BJ (cell line): ENCODE measurements around the gene MORF4L1. TPM values are rescaled to one million over a fixed set of nuclear protein-coding genes. Genes with fewer than 3 reads are reported as not detected.
A peak's percentile ranks its signal among the peaks of the same experiment; 100 is the strongest.
"Not testable (repeated sequence)": the region's sequence is repeated elsewhere in the genome, so short reads cannot be mapped to it uniquely, and the experiment has no call there.

Experiments used
- CTCF ChIA-PET: fragments of 350-600 bp; formaldehyde crosslinking; extraction: SDS; loops from one replicate; lab custom pipeline; 2021; ENCODE audit warnings: antibody characterized with exemption, inconsistent platforms; lab: Yijun Ruan, JAX
- POLR2A ChIA-PET: fragments of 300-600 bp; sonication (Branson Sonifier 250); formaldehyde crosslinking; extraction: SDS; loops from one replicate; lab custom pipeline; 2021; ENCODE audit warnings: antibody characterized with exemption; lab: Charles Lee
- DNase-seq: peaks from one replicate; pipeline ENCODE4 v3.0.0-alpha.2; 2011; ENCODE audit warnings: low read depth
- H3K27me3 ChIP-seq: 2 replicates; pipeline ENCODE4 v1.6.0; 2011; ENCODE audit warnings: low read length; ENCODE audit not compliant: control insufficient read depth, insufficient read depth
- H3K36me3 ChIP-seq: 2 replicates; pipeline ENCODE4 v1.5.1; 2011; ENCODE audit warnings: low read length; ENCODE audit not compliant: control insufficient read depth, insufficient read depth
- H3K4me3 ChIP-seq: 2 replicates; pipeline ENCODE4 v1.5.1; 2011; ENCODE audit warnings: low read depth, mild to moderate bottlenecking, control low read depth, low read length
- polyA plus RNA-seq: library from polyadenylated mRNA; depleted of rRNA; stranded (reverse); fragments of >200 nt; gene quantifications from 2 replicates; pipeline ENCODE4 v1.2.3, GENCODE V29; 2011
- TF ChIP-seq, protein P1 (sequence below): IDR thresholded peaks from 2 replicates; pipeline ENCODE4 v1.5.1; 2011; ENCODE audit warnings: low read depth, mild to moderate bottlenecking, control low read depth, inconsistent platforms, low read length, moderate library complexity; ENCODE audit not compliant: insufficient read depth

The MORF4L1 gene
- polyA plus RNA-seq, 1 experiment = 199 TPM

DNA sequence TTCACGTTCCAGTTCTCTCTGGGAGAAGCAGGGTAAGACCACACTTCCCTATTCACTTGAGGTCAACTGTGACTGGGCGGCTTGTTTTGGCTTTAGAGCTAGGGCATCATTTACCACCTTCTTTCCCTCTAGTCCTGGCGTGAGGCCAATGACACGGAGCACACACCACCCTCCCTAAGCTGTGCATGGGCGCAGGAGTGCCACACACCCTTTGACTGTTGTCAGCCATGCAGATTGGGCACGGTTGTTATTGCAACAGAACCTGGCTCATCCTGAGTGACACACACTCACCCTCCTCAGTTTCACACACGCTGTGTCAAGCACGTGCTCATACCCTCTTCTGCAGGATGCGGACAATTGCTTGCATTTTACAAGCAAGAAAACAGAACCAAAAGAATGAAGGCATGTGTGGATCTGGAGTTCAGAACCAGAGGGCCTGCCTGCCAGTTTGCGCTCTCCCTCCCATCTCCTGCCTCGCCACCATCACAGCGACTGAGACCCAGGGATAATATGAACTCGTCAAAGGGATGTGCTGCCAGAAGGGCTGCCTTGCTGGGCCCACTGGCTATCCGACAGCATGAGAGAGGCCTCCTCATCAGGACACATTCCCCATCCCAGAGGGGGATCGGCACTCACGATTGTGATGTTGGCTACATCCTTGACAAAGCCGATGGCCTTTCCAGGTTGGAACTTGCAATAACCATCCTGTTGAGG lies 54.5 kb downstream of the MORF4L1 start:
- TF ChIP-seq, protein P1, sequence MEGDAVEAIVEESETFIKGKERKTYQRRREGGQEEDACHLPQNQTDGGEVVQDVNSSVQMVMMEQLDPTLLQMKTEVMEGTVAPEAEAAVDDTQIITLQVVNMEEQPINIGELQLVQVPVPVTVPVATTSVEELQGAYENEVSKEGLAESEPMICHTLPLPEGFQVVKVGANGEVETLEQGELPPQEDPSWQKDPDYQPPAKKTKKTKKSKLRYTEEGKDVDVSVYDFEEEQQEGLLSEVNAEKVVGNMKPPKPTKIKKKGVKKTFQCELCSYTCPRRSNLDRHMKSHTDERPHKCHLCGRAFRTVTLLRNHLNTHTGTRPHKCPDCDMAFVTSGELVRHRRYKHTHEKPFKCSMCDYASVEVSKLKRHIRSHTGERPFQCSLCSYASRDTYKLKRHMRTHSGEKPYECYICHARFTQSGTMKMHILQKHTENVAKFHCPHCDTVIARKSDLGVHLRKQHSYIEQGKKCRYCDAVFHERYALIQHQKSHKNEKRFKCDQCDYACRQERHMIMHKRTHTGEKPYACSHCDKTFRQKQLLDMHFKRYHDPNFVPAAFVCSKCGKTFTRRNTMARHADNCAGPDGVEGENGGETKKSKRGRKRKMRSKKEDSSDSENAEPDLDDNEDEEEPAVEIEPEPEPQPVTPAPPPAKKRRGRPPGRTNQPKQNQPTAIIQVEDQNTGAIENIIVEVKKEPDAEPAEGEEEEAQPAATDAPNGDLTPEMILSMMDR = no peak
- no peak for DNase-seq
- peaks cover 23% of the 10 kb centered on the region for H3K36me3 ChIP-seq
- no peak overlapping the region for H3K4me3 ChIP-seq
- POLR2A ChIA-PET = no interaction called here
- CTCF ChIA-PET = interaction anchor here (1.5 kb wide), 1 partner anchor 20 kb away, joined by 3 read pairs; no protein-coding TSS in a partner anchor
- H3K27me3 ChIP-seq = no peaks in the 10 kb centered on the region

DNA sequence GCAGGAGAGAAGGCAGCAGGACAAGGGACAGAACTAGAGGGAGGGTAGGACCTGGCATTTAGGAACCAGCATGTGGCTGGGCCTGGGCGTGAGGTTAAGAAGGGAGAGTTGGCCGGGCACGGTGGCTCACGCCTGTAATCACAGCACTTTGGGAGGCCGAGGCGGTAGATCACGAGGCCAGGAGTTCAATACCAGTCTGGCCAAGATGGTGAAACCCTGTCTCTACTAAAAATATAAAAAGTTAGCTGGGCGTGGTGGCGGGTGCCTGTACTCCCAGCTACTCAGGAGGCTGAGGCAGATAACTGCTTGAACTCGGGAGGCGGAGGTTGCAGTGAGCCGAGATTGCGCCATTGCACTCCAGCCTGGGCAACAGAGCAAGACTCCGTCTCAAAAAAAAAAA lies 55.5 kb downstream of the MORF4L1 start:
- CTCF ChIA-PET, H3K4me3 ChIP-seq, DNase-seq, POLR2A ChIA-PET, H3K27me3 ChIP-seq: not testable (repeated sequence)
- peaks cover 17% of the 10 kb centered on the region for H3K36me3 ChIP-seq

DNA sequence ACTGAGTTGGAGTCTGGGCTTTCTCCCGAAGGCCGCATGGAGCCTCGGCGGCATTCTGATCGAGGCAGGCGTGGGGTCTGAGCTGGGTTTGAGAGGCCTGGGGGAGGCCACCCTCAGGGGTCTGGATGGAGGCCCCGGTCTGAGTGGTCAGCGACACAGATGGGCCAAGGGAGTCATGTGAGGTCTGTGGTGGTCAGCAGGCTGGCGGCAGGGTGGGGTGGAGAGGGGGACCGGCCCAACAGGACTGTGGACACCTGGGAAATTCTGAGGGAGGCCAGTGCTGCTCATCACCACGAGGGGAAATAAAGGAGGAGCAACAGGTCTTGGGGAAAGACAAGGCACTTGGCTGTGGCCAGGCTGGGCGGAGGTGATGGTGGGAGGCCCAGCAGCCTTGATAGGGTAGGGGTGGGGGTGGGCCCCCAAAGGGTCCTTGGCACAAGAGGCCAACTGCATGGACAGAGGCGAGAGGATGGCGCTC lies 56.0 kb downstream of the MORF4L1 start:
- Histone ChIP-seq H3K27me3 (peaks cover 4% of the 10 kb centered on the region; the same call in 1 of the 2 replicates), H3K36me3 (peaks cover 16% of the 10 kb centered on the region), H3K4me3 (no peak overlapping the region)
- ChIA-PET CTCF (no interaction called here), POLR2A (no interaction called here)
- no peak for DNase-seq
- TF ChIP-seq, protein P1 = no peak

DNA sequence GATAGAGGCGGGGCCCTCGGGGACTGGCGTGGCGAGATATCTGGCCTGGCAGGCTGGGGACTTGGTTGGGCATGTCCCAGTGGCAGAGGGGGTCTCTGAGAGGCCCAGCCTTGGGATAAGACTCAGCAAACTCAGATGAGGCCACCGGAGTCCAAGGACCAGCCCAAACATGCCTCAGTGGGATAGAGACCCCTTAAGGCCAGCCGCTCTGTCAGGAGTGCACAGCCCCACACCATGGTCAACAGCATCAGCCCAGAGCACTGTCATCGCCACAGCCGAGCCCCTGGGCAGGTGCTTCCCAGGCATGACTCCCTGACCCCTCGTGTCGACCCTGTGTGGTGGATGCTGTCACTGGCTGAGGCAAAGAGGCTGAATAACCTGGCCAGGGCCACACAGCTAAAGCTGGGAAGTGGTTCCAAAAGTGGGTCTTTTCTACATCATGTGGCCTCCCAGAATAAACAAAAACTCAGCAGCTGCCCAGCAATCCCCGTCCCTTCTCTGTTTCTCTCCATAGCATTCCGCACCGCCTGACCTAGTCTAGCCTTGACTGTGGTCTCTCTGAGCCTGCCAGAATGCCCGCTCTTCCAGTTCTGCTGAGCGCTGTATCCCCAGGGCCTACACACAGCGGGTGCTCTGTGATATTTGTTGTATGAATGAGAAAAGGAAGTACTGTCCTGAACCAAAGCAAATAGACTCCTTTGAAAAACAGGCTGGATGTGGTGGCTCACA lies 57.0 kb downstream of the MORF4L1 start:
- Histone ChIP-seq H3K27me3 (peaks cover 4% of the 10 kb centered on the region; the same call in 1 of the 2 replicates), H3K36me3 (peaks cover 14% of the 10 kb centered on the region), H3K4me3 (no peak overlapping the region)
- no peak for DNase-seq
- TF ChIP-seq, protein P1 = no peak
- POLR2A ChIA-PET = no interaction called here
- CTCF ChIA-PET = interaction anchor here (1.6 kb wide), 1 partner anchor 15 kb away, joined by 4 read pairs; no protein-coding TSS in a partner anchor

DNA sequence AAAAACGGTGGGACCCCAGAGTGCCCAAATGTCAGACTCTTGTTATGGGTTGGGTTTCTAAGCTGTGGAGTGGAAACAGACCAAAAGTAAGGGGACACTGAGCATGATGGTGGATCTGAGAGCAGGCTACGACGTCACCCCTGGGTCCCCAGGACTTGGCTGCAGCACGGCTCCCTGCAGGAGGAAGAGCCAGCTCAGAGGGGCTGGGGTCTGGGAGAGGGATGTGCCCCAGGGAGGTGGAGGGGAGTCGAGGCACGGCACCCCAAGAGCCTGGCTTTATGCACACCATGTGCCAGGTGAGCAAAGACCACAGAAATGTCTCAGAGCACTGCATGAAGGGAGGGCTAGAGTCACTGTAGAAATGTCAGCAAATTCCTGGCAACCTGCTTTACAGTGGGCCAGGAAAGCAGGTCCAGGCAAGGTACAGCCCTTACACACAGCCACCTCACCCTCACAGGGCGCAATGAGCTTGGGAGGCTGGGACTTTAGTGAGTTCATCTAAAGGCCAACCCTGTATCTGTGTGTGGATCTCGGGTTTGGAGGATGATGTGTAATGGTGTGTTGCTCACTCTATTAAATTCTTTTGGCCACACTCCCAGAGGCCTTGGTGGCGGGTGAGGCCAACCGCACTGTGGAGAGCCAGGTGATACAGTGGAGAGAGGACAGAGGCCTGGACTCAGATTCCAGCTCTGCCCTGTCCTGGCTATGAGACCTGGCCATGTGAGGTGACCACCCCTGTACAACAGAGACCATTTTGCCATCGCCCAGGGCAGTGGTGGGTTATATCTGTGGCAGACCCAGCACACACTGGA lies 58.1 kb downstream of the MORF4L1 start:
- H3K27me3 ChIP-seq = peaks cover 4% of the 10 kb centered on the region; the same call in 1 of the 2 replicates
- POLR2A ChIA-PET = no interaction called here

More for the DNA sequence above, 58.1 kb downstream of the MORF4L1 start:
- TF ChIP-seq, protein P1 = no peak
- H3K36me3 ChIP-seq = peaks cover 6% of the 10 kb centered on the region
- no peak overlapping the region for H3K4me3 ChIP-seq
- peak; percentile 87 for DNase-seq
- CTCF ChIA-PET = interaction anchor here (0.6 to 1.6 kb wide), 4 partner anchors 9 to 254 kb away, joined by 3 to 4 read pairs (median 4); no protein-coding TSS in a partner anchor
